HepG2 (cell line): ENCODE measurements around the gene GLS2. TPM values are rescaled to one million over a fixed set of nuclear protein-coding genes. Genes with fewer than 3 reads are reported as not detected.

Experiments used
- ATF1 ChIP-seq: IDR thresholded peaks from 2 replicates; pipeline ENCODE4 v1.6.1; 2016; ENCODE audit warnings: mild to moderate bottlenecking, control low read depth
- ATRX ChIP-seq: sonication (generic); formaldehyde crosslinking; IDR thresholded peaks from 2 replicates; pipeline ENCODE4 v1.4.0; 2020; ENCODE audit warnings: missing genetic modification reagents, borderline replicate concordance
- CBFB ChIP-seq: sonication (generic); formaldehyde crosslinking; IDR thresholded peaks from 2 replicates; pipeline ENCODE4 v1.4.0; 2020; ENCODE audit warnings: missing genetic modification reagents
- FLYWCH1 ChIP-seq: sonication (generic); formaldehyde crosslinking; IDR thresholded peaks from 2 replicates; pipeline ENCODE4 v1.8.1; 2023; ENCODE audit warnings: mild to moderate bottlenecking, missing genetic modification reagents
- FOXO1 ChIP-seq: sonication (generic); formaldehyde crosslinking; IDR thresholded peaks from 2 replicates; pipeline ENCODE4 v1.4.0; 2020; ENCODE audit warnings: missing genetic modification reagents
- JARID2 ChIP-seq: sonication (generic); formaldehyde crosslinking; IDR thresholded peaks from 2 replicates; pipeline ENCODE4 v1.8.1; 2023; ENCODE audit warnings: missing genetic modification reagents, inconsistent platforms; ENCODE audit not compliant: insufficient replicate concordance
- KDM4B ChIP-seq: sonication (generic); formaldehyde crosslinking; IDR thresholded peaks from 2 replicates; pipeline ENCODE4 v1.4.0; 2020; ENCODE audit warnings: missing genetic modification reagents
- KLF16 ChIP-seq, 2 experiments: sonication (generic) in 1 of 2; formaldehyde crosslinking in 1 of 2; IDR thresholded peaks; 2 replicates each; pipeline versions ENCODE4 v1.6.1 to v1.8.0; 2016 to 2023; ENCODE audit warnings: missing genetic modification reagents in 2 of 2, missing compliant biosample characterization in 1 of 2
- NFKBIZ ChIP-seq: IDR thresholded peaks from 2 replicates; pipeline ENCODE4 v1.6.1; 2018; ENCODE audit warnings: missing genetic modification reagents, missing compliant biosample characterization
- POLR2AphosphoS5 ChIP-seq: IDR thresholded peaks from 2 replicates; pipeline ENCODE4 v1.6.1; 2012; ENCODE audit warnings: low read depth, low read length
- ZBTB1 ChIP-seq: sonication (generic); formaldehyde crosslinking; IDR thresholded peaks from 2 replicates; pipeline ENCODE4 v1.4.0; 2020; ENCODE audit warnings: missing genetic modification reagents, borderline replicate concordance
- ZNF160 ChIP-seq: sonication (generic); formaldehyde crosslinking; IDR thresholded peaks from 2 replicates; pipeline ENCODE4 v1.8.0; 2022; ENCODE audit warnings: mild to moderate bottlenecking, inconsistent platforms, missing genetic modification reagents
- ZNF589 ChIP-seq: sonication (generic); formaldehyde crosslinking; conservative IDR thresholded peaks from 2 replicates; pipeline ENCODE4 v1.8.0; 2022; ENCODE audit warnings: mild to moderate bottlenecking, moderate library complexity, missing genetic modification reagents
- ZSCAN12 ChIP-seq: sonication (generic); formaldehyde crosslinking; IDR thresholded peaks from 2 replicates; pipeline ENCODE4 v1.9.0; 2021; ENCODE audit warnings: mild to moderate bottlenecking, missing genetic modification reagents
- polyA plus RNA-seq, 8 experiments: library from polyadenylated mRNA; depleted of rRNA in 3 of 8; stranded (reverse) in 7 of 8; unstranded in 1 of 8; fragments of >200 nt; fragmentation: Illumina TruSeq in 4 of 8; extraction: Trizol in 4 of 8; gene quantifications; 2 replicates each; pipeline versions ENCODE4 v1.2.1 to v1.2.3, GENCODE V29; 2011 to 2016; ENCODE audit warnings: low read depth in 4 of 8, missing spikeins in 1 of 8, mixed read lengths in 1 of 8; ENCODE audit not compliant: insufficient read depth in 1 of 8
- total RNA-seq, 5 experiments: library from RNA; depleted of rRNA; stranded (reverse); fragments of >200 nt; fragmentation: Illumina TruSeq; extraction: Trizol; gene quantifications; 2 replicates each; pipeline ENCODE4 v1.2.3, GENCODE V29; 2016; ENCODE audit warnings: low read depth in 1 of 5
- TF ChIP-seq, protein P1 (sequence below): sonication (generic); formaldehyde crosslinking; IDR thresholded peaks from 2 replicates; pipeline ENCODE4 v1.4.0; 2020; ENCODE audit warnings: missing genetic modification reagents
- TF ChIP-seq, protein P2 (sequence below): sonication (generic); formaldehyde crosslinking; IDR thresholded peaks from 2 replicates; pipeline ENCODE4 v1.5.1; 2020; ENCODE audit warnings: mild to moderate bottlenecking, missing genetic modification reagents, borderline replicate concordance
- TF ChIP-seq, protein P3 (sequence below): sonication (generic); formaldehyde crosslinking; IDR thresholded peaks from 2 replicates; pipeline ENCODE4 v1.4.0; 2020; ENCODE audit warnings: missing genetic modification reagents
- TF ChIP-seq, protein P4 (sequence below): sonication (generic); formaldehyde crosslinking; IDR thresholded peaks from 2 replicates; pipeline ENCODE4 v1.8.0; 2022; ENCODE audit warnings: missing genetic modification reagents, low read depth, mild to moderate bottlenecking, borderline replicate concordance

Gene GLS2
- total and polyA plus RNA-seq, 2 of the 13 experiments (the other 11 are each of a cell fraction or from before 2014, with no cell fraction given): 8.6 to 12.2 TPM

DNA sequence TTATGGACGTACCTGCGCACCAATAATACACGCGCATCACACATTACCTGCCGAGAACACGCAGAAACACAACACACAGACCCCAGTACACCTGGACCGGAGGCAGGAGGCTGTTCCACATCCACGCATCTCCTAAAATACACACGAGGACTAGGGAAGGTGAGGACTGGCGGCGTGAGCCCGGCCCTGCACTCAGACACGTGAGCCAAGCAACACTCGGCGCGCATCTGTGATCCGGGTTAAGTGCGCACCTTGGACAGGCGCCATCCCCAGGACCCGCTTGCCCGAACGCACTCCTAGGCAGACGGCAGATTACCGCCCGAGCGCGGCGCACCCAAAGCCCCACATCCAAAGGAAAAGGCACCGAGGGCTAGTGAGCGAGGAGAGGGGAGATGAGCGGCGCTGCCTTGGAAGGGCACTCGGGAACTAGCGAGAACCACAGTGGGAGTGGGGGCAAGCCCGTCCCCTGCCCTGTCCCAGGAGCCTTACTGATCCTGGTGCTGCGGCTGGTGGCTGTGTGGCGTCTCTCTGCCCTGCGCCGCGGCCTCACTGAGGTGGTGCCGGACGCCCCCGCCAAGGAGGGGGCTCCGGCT lies 417 bp downstream of the GLS2 start (continued):
- TF ChIP-seq KDM4B (CRISPR knock-in tag): 0 out of 2 replicates have a peak, but pooled peaks have one; percentile 50
- TF ChIP-seq, protein P1, sequence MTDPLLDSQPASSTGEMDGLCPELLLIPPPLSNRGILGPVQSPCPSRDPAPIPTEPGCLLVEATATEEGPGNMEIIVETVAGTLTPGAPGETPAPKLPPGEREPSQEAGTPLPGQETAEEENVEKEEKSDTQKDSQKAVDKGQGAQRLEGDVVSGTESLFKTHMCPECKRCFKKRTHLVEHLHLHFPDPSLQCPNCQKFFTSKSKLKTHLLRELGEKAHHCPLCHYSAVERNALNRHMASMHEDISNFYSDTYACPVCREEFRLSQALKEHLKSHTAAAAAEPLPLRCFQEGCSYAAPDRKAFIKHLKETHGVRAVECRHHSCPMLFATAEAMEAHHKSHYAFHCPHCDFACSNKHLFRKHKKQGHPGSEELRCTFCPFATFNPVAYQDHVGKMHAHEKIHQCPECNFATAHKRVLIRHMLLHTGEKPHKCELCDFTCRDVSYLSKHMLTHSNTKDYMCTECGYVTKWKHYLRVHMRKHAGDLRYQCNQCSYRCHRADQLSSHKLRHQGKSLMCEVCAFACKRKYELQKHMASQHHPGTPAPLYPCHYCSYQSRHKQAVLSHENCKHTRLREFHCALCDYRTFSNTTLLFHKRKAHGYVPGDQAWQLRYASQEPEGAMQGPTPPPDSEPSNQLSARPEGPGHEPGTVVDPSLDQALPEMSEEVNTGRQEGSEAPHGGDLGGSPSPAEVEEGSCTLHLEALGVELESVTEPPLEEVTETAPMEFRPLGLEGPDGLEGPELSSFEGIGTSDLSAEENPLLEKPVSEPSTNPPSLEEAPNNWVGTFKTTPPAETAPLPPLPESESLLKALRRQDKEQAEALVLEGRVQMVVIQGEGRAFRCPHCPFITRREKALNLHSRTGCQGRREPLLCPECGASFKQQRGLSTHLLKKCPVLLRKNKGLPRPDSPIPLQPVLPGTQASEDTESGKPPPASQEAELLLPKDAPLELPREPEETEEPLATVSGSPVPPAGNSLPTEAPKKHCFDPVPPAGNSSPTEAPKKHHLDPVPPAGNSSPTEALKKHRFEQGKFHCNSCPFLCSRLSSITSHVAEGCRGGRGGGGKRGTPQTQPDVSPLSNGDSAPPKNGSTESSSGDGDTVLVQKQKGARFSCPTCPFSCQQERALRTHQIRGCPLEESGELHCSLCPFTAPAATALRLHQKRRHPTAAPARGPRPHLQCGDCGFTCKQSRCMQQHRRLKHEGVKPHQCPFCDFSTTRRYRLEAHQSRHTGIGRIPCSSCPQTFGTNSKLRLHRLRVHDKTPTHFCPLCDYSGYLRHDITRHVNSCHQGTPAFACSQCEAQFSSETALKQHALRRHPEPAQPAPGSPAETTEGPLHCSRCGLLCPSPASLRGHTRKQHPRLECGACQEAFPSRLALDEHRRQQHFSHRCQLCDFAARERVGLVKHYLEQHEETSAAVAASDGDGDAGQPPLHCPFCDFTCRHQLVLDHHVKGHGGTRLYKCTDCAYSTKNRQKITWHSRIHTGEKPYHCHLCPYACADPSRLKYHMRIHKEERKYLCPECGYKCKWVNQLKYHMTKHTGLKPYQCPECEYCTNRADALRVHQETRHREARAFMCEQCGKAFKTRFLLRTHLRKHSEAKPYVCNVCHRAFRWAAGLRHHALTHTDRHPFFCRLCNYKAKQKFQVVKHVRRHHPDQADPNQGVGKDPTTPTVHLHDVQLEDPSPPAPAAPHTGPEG: no peak
- TF ChIP-seq, protein P2, sequence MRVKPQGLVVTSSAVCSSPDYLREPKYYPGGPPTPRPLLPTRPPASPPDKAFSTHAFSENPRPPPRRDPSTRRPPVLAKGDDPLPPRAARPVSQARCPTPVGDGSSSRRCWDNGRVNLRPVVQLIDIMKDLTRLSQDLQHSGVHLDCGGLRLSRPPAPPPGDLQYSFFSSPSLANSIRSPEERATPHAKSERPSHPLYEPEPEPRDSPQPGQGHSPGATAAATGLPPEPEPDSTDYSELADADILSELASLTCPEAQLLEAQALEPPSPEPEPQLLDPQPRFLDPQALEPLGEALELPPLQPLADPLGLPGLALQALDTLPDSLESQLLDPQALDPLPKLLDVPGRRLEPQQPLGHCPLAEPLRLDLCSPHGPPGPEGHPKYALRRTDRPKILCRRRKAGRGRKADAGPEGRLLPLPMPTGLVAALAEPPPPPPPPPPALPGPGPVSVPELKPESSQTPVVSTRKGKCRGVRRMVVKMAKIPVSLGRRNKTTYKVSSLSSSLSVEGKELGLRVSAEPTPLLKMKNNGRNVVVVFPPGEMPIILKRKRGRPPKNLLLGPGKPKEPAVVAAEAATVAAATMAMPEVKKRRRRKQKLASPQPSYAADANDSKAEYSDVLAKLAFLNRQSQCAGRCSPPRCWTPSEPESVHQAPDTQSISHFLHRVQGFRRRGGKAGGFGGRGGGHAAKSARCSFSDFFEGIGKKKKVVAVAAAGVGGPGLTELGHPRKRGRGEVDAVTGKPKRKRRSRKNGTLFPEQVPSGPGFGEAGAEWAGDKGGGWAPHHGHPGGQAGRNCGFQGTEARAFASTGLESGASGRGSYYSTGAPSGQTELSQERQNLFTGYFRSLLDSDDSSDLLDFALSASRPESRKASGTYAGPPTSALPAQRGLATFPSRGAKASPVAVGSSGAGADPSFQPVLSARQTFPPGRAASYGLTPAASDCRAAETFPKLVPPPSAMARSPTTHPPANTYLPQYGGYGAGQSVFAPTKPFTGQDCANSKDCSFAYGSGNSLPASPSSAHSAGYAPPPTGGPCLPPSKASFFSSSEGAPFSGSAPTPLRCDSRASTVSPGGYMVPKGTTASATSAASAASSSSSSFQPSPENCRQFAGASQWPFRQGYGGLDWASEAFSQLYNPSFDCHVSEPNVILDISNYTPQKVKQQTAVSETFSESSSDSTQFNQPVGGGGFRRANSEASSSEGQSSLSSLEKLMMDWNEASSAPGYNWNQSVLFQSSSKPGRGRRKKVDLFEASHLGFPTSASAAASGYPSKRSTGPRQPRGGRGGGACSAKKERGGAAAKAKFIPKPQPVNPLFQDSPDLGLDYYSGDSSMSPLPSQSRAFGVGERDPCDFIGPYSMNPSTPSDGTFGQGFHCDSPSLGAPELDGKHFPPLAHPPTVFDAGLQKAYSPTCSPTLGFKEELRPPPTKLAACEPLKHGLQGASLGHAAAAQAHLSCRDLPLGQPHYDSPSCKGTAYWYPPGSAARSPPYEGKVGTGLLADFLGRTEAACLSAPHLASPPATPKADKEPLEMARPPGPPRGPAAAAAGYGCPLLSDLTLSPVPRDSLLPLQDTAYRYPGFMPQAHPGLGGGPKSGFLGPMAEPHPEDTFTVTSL (CRISPR knock-in tag): no peak
- TF ChIP-seq ZSCAN12: no peak
- TF ChIP-seq POLR2AphosphoS5: peak; percentile 13; the same call in 1 of the 2 replicates
- TF ChIP-seq ATRX (CRISPR knock-in tag): no peak
- no peak for TF ChIP-seq FOXO1 (CRISPR knock-in tag)
- TF ChIP-seq KLF16 (CRISPR knock-in tag; IDR thresholded peaks at IDR 0.05): no peak
- TF ChIP-seq, protein P3, sequence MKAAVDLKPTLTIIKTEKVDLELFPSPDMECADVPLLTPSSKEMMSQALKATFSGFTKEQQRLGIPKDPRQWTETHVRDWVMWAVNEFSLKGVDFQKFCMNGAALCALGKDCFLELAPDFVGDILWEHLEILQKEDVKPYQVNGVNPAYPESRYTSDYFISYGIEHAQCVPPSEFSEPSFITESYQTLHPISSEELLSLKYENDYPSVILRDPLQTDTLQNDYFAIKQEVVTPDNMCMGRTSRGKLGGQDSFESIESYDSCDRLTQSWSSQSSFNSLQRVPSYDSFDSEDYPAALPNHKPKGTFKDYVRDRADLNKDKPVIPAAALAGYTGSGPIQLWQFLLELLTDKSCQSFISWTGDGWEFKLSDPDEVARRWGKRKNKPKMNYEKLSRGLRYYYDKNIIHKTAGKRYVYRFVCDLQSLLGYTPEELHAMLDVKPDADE: no peak
- TF ChIP-seq JARID2 (CRISPR knock-in tag): no peak
- no peak for TF ChIP-seq CBFB
- TF ChIP-seq NFKBIZ (CRISPR knock-in tag): no peak
- TF ChIP-seq ZNF589: no peak
- no peak for TF ChIP-seq ZNF160
- TF ChIP-seq, protein P4, sequence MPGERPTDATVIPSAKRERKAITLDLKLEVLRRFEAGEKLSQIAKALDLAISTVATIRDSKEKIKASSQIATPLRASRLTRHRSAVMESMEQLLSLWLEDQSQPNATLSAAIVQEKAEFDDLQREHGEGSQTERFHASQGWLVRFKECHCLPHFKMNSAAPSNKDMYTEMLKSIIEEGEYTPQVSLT (CRISPR knock-in tag): no peak
- TF ChIP-seq ZBTB1 (CRISPR knock-in tag): no peak
- no peak for TF ChIP-seq FLYWCH1 (CRISPR knock-in tag)
- TF ChIP-seq ATF1: no peak
